GM19468 (cell line): ENCODE data around the gene ACADM.
"Not testable (repeated sequence)": the region's sequence is repeated elsewhere in the genome, so short reads cannot be mapped to it uniquely, and the experiment has no call there.

ENCODE experiments used
- ATAC-seq: cut with Tn5 transposase; IDR thresholded peaks from one replicate; pipeline ENCODE4 v1.9.1; 2021; ENCODE audit warnings: mild to moderate bottlenecking, moderate library complexity, moderate number of reproducible peaks; ENCODE audit not compliant: unreplicated experiment; ENCODE audit errors: extremely low read depth

The ACADM gene

DNA sequence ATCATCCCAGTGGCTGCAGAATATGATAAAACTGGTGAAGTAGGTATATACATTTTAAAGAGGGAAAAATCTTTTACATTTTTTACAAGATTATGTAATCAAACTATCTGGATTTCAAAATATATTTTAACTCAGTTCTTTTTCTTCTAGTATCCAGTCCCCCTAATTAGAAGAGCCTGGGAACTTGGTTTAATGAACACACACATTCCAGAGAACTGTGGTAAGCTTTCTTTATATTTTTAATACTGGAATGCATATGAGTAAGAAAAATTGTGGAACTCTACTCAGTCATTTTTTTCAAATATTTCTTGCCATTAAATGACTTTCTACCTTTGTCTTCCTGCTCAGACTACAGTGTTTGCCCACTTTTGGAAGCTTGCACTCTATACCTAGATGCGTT is 8.2 kb downstream of the ACADM start:
- no peak for ATAC-seq

DNA sequence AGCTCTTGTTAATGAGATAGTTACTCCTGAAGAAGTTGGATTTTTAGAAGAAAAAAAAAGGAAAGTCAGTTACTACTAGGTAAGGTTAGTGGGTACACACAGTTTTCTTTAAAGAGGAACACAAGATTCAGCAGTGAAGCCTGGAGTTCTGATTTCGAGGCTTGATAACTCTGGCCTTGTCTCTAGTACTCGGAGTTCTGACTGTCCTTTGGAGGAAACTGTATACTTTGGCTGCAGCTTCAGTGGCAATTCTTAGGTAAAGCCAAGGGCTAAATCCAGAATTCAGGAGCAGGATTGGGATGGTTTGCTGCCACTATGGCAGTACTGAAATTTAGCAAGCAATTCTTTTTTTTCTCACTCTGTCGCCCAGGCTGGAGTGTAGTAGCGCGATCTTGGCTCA is 9.2 kb downstream of the ACADM start:
- ATAC-seq: no peak

DNA sequence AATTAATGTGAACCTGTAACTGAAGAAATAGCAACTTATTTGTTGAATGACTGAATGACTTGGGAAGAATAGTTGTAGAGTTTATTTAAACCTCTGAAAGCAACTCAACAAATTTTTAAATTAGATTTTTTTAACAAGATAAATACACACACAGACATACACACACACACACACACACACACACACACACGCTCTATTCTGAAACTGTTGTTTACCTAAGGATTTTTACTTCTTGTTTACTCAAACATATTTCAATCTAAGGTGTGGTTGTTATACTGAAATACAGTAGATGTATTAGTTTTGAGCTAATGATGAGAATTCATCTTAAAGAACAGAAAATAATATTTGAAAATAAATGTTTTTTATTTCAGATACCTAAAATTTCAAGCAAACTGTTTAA is 11.5 kb downstream of the ACADM start:
- ATAC-seq: no peak

DNA sequence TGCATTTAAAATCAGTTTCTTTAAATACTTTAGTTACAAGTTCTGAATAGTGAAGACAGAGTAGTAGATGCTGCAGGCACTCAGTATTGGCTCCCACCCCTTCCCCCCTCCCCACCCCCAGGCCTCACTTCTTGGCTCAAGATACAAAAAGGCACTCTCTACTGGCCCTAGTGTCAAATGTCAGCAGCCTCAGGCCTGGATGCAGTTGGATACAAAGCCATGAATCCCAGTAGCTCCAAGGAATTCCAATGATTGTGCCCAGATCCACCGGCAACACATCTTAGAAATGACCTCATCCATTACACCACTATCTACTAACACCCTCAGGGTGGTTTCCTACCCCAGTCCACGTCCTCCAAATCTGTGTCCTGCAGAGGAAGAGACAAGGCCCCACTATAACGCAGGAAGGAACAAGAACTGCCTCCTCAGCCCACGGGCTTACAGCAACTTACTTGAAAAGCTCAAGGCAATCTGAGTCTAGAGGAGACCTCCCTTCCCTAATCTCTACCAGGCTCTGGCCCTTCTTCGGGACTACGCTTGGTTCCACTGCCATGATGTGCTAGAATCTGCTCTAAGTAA is 17.6 kb downstream of the ACADM start:
- ATAC-seq: no peak

DNA sequence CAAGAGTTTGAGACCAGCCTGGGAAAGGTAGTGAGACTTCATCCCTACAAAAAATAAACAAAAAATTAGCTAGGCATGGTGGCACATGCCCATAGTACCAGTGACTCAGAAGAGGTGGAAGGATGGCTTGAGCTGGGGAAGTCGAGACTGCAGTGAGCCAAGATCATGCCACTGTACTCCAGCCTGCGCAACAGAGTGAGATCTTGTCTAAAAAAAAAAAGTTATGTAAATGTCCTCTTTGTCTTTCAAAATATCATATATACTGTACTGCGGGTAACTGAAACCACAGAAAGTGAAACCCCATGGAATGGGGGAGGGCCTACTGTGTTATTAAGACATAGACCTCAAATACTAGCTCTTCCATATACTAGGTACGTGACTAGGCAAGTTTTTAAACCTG is 20.8 kb downstream of the ACADM start:
- peak; percentile 67 for ATAC-seq

DNA sequence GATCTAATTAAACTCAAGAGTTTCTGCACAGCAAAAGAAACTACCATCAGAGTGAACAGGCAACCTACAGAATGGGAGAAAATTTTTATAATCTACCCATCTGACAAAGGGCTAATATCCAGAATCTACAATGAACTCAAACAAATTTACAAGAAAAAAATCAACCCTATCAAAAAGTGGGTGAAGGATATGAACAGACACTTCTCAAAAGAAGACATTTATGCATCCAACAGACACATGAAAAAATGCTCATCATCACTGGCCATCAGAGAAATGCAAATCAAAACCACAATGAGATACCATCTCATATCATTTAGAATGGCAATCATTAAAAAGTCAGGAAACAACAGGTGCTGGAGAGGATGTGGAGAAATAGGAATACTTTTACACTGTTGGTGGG is 32.7 kb downstream of the ACADM start:
- ATAC-seq: not testable (repeated sequence)

DNA sequence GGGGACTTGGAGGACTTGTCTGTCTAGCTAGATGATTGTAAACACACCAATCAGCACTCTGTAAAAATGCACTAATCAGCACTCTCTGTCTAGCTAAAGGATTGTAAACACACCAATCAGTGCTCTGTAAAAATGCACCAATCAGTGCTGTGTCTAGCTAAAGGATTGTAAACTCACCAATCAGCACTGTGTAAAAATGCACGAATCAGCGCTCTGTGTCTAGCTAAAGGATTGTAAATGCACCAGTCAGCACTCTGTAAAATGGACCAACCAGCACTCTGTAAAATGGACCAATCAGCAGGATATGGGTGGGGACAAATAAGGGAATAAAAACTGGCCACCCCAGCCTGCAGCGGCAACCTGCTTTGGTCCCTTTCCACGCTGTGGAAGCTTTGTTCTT is 34.0 kb downstream of the ACADM start:
- ATAC-seq: not testable (repeated sequence)

DNA sequence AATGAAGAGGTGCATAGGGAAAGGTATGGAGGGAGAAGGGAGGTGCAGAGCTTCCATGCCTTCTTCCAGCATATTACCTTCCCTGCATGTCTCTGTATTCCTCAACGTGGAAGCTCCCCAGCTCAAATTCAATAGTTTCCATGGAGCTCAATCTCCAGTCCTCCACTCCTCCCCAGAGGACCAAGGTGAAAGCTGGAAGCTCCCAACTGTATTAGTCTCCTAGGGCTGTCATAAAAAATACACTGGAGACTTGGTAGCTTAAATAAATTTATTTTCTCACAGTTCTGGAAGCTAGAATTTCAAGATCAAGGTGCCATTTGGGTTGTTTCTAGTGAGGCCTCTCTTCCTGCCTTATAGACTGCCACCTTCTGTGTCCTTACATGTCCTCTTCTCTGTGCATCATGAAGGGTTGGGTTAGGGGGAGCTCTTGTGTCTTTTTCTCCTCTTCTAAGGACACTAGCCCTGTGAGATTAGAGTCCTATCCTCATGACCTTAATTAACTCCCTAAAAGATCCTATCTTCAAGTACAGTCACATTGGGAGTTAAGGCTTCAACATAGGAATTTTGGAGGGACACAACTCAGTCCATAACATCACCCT is 39.6 kb downstream of the ACADM start:
- ATAC-seq: no peak

DNA sequence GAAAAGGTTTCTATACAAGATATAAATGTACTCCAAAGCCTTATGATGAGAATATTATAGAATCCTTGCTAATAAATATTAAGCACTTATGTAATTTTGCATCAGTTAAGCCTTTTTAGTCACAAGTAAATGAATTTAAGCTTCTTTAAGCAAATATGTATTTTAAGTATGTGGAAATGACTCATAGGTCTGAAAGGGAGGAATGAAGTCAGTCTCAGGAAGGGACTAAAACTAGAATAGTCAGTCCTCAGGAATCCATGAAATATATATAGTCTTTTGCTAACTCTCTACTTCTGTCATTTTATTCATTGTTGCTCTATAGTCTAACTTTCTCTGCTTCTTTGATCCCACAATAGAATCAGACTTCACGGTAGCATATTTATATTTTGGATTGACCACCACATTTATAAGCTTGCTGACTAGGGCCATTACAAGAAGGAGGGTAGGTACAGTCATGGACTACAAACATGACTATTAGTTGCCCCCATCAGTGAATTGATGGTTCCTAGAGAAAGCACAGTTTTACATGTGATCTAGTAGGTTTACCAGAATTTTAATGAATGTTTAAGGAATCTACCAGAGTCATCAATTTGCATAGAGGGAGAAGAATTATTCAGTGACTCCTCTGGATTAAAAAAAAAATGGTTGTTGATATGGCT is 41.3 kb downstream of the ACADM start:
- no peak for ATAC-seq

DNA sequence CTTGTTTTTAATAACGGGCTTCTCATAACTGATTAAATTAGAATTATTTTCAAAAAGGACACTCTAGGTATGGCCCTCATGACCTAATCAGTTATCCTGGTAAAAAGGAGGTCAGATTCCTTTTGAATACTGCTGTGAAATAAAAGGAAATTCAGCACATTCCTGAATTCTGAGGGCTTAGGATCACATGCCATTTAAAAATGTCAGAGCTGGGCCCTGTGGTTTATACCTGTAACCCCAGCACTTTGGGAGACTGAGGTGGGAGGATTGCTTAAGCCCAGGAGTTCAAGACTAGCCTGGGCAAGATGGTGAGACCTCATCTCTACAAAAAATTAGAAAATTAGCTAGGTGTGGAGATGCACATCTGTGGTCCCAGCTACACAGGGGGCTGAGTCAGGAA is 43.5 kb downstream of the ACADM start:
- ATAC-seq: no peak

DNA sequence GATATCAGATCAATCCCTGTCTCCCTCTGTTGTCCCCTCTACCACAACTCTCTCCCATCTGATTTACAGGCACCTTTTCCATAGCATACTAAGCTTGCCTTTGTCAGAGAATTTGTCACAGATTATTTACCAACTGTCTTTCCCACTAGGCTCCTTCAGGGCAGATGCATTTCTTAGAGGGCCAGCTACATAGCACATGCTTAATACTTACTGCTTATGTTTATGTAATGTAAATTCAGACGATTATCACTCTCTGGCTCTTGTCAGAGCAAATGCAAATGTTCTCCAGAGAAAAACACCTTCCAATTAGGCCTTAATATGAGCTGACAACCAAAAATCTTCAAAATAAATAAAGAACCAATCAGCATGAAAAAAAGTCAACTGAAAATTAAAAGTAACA is 46.3 kb downstream of the ACADM start:
- ATAC-seq: no peak

DNA sequence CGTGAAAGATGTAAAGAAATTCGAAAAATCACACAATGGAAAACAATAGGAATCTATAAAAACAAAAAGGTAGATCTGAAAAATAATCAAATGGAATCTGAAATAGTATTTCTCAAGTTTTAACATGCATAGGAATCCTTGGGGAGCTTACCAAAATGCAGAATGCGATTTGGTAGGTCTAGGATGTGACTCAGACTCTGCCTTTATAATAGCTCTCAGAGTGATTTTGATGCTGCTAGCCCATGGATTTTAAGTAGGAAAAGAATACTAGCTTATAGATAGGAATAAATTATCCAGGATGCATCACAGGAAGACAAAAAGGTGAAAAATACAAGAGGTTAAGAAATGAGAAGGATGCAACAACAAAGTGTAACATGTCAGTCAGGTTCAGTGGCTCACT is 47.5 kb downstream of the ACADM start:
- no peak for ATAC-seq

DNA sequence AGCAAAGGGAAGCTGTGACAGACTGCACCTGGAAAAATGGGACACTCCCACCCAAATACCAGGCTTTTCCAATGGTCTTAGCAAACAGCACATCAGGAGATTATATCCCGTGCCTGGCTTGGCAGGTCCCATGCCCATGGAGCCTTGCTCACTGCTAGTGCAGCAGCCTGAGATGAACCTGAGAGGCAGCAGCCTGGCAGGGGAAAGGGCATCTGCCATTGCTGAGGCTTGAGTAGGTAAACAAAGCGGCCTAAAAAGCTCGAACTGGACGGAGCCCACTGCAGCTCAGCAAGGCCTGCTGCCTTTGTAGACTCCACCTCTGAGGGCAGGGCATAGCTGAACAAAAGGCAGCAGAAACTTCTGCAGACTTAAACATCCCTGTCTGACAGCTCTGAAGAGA is 53.3 kb downstream of the ACADM start:
- ATAC-seq: not testable (repeated sequence)

DNA sequence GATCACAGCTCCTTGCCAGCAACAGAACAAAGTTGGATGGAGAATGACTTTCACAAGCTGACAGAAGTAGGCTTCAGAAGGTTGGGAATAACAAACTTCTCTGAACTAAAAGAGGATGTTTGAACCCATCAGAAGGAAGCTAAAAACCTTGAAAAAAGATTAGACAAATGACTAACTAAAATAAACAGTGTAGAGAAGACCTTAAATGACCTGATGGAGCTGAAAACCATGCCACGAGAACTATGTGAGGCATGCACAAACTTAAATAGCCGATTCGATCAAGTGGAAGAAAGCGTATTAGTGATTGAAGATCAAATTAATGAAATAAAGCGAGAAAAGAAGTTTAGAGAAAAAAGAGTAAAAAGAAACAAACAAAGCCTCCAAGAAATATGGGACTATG is 54.2 kb downstream of the ACADM start:
- not testable (repeated sequence) for ATAC-seq

DNA sequence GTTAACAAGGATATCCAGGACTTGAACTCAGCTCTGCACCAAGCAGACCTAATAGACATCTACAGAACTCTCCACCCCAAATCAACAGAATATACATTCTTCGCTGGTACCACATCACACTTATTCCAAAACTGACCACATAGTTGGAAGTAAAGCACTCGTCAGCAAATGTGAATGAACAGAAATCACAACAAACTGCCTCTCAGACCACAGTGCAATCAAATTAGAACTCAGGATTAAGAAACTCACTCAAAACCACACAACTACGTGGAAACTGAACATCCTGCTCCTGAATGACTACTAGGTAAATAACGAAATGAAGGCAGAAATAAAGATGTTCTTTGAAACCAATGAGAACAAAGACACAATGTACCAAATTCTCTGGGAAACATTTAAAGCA is 55.7 kb downstream of the ACADM start:
- ATAC-seq: not testable (repeated sequence)

DNA sequence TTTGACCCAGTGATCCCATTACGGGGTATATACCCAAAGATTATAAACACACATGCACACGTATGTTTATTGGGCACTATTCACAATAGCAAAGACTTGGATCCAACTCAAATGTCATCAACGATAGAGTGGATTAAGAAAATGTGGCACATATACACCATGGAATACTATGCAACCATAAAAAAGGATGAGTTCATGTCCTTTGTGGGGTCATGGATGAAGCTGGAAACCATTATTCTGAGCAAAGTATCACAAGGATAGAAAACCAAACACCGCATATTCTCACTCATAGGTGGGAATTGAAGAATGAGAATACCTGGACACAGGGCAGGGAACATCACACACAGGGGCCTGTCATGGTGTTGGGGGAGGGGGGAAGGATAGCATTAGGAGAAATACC is 59.4 kb downstream of the ACADM start:
- not testable (repeated sequence) for ATAC-seq

DNA sequence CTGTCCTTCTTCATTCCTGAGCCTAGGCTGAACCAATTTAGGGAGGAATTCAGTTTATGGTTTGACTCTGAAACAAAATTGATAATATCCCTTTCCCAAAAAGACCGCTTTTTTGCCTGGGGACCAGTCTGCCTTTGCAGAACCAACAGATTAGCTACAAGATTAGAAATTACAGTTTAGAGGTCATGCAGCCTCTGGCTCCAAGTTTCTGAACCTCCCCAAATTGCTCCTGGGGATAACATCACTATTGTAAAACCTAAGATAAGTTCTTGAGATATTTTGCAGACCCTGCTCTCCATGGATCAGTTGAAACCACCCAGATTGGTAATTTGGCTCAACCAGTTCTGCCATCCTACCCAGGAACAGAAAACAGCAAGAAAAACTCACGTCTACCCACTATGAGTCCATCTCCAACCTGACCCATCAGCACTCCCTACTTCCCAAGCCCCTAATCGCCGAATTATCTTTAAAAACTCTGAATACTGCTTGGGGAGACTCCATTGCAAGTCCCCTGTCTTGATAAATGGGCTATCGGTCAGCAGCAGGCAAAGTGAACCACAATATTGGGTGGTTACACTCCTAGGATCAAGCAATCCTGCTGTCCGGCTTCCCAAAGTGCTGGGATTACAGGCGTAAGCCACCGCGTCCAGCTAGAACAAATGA is 60.9 kb downstream of the ACADM start:
- ATAC-seq: peak; percentile 1

DNA sequence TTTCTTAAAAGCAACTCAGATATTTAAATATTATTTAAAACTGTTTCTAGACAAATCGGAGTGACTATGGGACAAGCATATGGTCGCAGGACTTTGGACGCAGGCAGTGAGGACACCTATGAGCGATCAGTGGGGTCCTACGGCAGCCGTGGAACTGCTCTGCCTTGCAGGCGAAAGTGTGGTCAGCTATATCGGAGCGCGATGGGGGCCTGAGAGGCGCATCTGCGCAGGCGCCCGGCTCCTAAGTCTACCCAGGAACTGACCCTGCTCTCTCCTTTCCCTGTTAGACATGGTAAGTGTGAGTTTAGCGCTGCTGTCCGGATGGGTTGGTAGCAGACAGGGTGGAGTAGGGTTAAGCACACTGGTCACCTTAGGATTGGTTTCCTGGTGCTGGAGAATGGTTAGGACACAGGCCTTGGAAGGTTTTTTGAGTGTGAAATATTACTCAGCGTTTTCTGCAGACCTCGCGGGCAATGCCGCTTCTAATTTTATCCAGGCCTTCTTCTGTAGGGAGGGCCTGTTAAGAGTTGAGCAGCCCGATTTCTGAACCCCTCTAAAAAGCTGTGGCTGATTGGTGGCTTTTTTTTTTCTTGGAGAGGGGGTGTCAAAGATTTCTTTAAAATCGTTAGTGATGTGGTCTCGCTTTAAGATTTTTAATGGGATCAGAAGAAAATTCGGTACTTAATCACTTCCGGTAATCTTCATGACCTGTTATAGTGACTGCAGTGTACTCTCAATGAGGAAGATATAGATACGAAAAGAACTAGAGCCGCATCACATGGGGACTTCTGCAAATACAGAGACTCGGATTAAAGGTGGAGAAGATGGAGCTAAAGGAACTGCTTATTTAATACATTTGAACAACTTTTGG is 61.7 kb downstream of the ACADM start, which contains the start of gene RABGGTB:
TSS of gene RABGGTB (plus strand) at position 274 of the 871 bp plus-strand sequence. CDS start at position 290, 16 bp downstream.
- ATAC-seq: peak; percentile 66

DNA sequence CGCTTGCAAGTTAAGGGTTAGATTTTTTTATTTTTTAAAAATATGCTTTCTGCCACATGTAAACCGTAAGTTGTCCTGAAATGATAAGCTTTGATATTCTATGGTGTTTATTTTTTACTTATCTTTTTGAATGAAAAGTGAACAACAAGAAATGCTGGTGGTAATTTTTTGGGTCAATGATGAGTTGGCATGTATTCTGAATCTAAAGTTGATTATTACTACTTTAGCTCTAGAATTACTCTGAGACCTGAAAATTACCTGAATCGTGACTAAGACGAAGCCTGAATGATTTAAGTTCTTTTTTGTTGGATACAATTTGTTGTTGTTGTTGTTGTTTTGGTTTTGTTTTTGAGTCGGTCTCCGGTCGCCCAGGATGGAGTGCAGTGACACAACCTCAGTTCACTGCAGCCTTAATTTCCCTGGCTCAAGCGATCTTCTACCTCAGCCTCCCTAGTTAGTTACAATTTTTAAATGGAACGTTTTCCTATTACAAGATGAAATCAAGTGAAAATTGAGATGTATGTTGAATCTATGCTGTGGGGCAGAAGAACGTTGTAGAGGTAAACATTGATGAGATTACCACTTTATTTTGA is 62.5 kb downstream of the ACADM start:
- ATAC-seq: no peak

DNA sequence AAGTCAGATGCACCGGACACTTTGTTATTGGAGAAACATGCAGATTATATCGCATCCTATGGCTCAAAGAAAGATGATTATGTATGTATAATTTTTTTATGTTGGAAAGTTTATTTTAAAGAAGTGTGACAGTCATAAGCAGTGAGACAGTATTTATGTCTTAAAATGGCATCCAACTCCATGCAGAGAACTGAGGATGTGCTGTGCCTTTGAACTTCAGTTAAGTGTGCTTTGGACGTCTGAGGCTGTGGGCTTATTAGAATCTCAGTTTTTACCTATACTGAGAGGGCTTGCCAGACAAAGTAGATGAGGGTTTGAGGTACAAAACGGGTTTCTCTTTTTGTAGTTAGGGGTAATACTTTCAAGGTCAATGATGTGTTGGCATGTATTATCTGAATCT is 63.0 kb downstream of the ACADM start:
- ATAC-seq: no peak
